Lung (tissue), 12 donors: ENCODE data around the gene EPB41L2. TPM values are rescaled to one million over a fixed set of nuclear protein-coding genes. Genes with fewer than 3 reads are reported as not detected.

ENCODE experiments used
- ATAC-seq: fragments of 200-7000 bp; cut with Tn5 transposase; one replicate; pipeline ENCODE4 v1.9.1; 2020; ENCODE audit warnings: moderate number of reproducible peaks; ENCODE audit not compliant: insufficient read depth, low FRiP score
- DNase-seq, 3 donors: peaks; one replicate each; pipeline ENCODE4 v3.0.0-alpha.2; 2013 to 2017
- H3K27ac ChIP-seq, 2 donors: one replicate each; pipeline ENCODE4 v1.5.1; 2013; ENCODE audit warnings: mild to moderate bottlenecking in 2 of 2, moderate library complexity in 2 of 2, control low read depth in 1 of 2, inconsistent platforms in 1 of 2, low read depth in 1 of 2, low read length in 1 of 2
- H3K27me3 ChIP-seq, 3 donors: one replicate each; pipeline ENCODE4 v1.5.1; 2013; ENCODE audit warnings: low read length in 2 of 3; ENCODE audit not compliant: control insufficient read depth in 3 of 3, insufficient read depth in 3 of 3
- H3K36me3 ChIP-seq, 4 donors: one replicate each; pipeline ENCODE4 v1.5.1; 2013; ENCODE audit warnings: low read length in 4 of 4, mild to moderate bottlenecking in 1 of 4, moderate library complexity in 1 of 4; ENCODE audit not compliant: control insufficient read depth in 4 of 4, insufficient read depth in 4 of 4
- H3K4me1 ChIP-seq, 5 donors: one replicate each; pipeline ENCODE4 v1.5.1; 2013; ENCODE audit warnings: low read length in 5 of 5, mild to moderate bottlenecking in 2 of 5, moderate library complexity in 1 of 5; ENCODE audit not compliant: control insufficient read depth in 5 of 5, insufficient read depth in 5 of 5
- H3K4me3 ChIP-seq: one replicate; pipeline ENCODE4 v1.5.1; 2013; ENCODE audit warnings: mild to moderate bottlenecking, control low read depth, moderate library complexity
- H3K9ac ChIP-seq, 2 donors: one replicate each; pipeline ENCODE4 v1.5.1; 2013; ENCODE audit warnings: low read length in 2 of 2, control low read depth in 1 of 2; ENCODE audit not compliant: insufficient read depth in 1 of 2
- H3K9me3 ChIP-seq, 4 donors: one replicate each; pipeline ENCODE4 v1.5.1; 2013; ENCODE audit warnings: low read length in 3 of 4, mild to moderate bottlenecking in 1 of 4, moderate library complexity in 1 of 4; ENCODE audit not compliant: control insufficient read depth in 4 of 4, insufficient read depth in 3 of 4
- WGBS, 2 donors: extraction: QIAGEN DNeasy Blood & Tissue Kit; methylation state at CpG; one replicate each; pipeline ENCODE4 v1.1.7; 2013; 5-methylcytosine and 5-hydroxymethylcytosine counted together
- polyA plus RNA-seq, 2 donors: library from polyadenylated mRNA; stranded (reverse); fragments of 200-250 nt; gene quantifications; one replicate each; pipeline ENCODE4 v1.2.1, GENCODE V29; 2013
- total RNA-seq, 2 donors: library from RNA; depleted of rRNA in 1 of 2; stranded (reverse); fragments of >200 nt in 1 of 2; gene quantifications; one replicate each; pipeline ENCODE4 v1.2.1, GENCODE V29; 2014 to 2021
- TF ChIP-seq, protein P1 (sequence below): IDR thresholded peaks from 2 replicates; pipeline ENCODE4 v1.5.1; 2012; ENCODE audit warnings: mild to moderate bottlenecking; ENCODE audit errors: control extremely low read depth, extremely low read depth
- donor health status: control.
- donor health status: control.
- donor health status: Bipolar disorder and iron deficiency.
- donor health status: healthy.
- donor health status: DM: yes; HTN: yes; CAD: no.

The EPB41L2 gene
- total and polyA plus RNA-seq, 4 donors, result 21.9 to 265 (median 52.7) TPM

DNA sequence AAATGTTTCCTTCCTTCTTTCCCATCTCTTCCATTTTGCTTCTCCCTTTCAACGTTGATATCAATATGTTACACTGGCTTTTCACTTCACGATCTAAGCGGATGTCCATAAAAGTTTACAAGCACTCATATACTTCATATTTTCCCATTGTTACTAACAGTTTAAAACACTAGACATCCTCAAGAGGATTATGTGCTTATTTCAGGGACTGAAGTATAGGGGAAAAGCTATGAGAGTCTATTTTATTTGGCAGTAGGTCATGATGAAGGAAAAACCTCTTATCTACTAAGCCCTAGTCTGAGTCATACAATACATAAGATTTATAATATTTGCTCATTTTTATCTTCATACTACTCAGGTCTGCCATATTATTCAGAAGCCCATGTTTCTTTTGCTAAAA, 20.6 kb upstream of the EPB41L2 start:
- no peaks in the 10 kb centered on the region for H3K4me1 ChIP-seq
- H3K9me3 ChIP-seq, result peaks cover 0 to 9% (median 0%) of the 10 kb centered on the region in 4 donors
- no peak overlapping the region for H3K4me3 ChIP-seq
- DNase-seq (no peak), ATAC-seq (no peak)
- H3K36me3 ChIP-seq, result no peaks in the 10 kb centered on the region
- WGBS, 2 donors, result 75 to 91% methylated on average over 3 of the region's 3 CpGs
- H3K27ac ChIP-seq, result no peak overlapping the region
- H3K9ac ChIP-seq, result no peak overlapping the region
- TF ChIP-seq, protein P1, sequence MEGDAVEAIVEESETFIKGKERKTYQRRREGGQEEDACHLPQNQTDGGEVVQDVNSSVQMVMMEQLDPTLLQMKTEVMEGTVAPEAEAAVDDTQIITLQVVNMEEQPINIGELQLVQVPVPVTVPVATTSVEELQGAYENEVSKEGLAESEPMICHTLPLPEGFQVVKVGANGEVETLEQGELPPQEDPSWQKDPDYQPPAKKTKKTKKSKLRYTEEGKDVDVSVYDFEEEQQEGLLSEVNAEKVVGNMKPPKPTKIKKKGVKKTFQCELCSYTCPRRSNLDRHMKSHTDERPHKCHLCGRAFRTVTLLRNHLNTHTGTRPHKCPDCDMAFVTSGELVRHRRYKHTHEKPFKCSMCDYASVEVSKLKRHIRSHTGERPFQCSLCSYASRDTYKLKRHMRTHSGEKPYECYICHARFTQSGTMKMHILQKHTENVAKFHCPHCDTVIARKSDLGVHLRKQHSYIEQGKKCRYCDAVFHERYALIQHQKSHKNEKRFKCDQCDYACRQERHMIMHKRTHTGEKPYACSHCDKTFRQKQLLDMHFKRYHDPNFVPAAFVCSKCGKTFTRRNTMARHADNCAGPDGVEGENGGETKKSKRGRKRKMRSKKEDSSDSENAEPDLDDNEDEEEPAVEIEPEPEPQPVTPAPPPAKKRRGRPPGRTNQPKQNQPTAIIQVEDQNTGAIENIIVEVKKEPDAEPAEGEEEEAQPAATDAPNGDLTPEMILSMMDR, result no peak
- no peaks in the 10 kb centered on the region for H3K27me3 ChIP-seq

DNA sequence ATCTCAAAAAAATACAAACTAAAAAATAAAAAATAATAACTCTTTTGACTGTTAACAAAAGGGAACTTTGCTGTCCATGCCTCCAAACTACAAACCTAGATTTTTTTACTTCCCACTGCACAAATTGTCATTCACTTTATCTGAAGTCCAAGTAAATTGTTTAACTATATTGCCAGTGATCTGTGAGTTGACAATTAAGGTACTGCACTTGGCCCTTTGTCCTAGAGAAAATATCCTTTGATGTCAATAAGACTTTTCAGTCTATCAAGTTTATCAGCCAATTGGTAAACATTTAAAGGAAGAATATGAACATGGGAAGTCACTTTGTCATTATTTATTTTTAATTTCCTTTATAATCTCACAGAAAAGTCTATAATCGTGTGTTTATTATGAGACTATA, 19.3 kb upstream of the EPB41L2 start:
- no peak for ATAC-seq

DNA sequence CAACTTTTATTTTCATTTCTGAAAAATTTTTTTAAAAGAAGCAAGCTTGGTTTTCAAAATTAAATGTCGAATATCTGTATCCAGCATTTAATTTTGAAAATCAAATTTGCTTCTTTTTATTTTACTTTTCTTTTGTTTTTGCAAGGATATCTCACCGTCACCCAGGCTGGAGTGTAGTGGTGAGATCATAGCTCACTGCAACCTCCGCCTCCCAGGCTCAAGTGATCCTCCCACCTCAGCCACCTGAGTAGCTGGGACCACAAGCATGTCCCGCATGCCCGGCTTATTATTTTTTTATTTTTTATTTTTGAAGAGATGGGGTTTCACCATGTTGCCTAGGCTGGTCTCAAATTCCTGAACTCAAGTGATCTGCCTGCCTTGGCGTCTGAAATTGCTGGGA, 17.0 kb upstream of the EPB41L2 start:
- Histone ChIP-seq H3K4me3 (no peak overlapping the region), H3K36me3 (no peaks in the 10 kb centered on the region), H3K9me3 (peaks cover 0 to 1% (median 0%) of the 10 kb centered on the region in 4 donors), H3K4me1 (no peaks in the 10 kb centered on the region), H3K9ac (no peak overlapping the region), H3K27ac (no peak overlapping the region), H3K27me3 (no peaks in the 10 kb centered on the region)
- DNase-seq, result no peak
- ATAC-seq, result no peak
- 91% methylated on average over 6 of the region's 6 CpGs for WGBS, 2 donors
- TF ChIP-seq, protein P1, result no peak

More for the DNA sequence above, 19.3 kb upstream of the EPB41L2 start:
- Histone ChIP-seq H3K4me3 (no peak overlapping the region), H3K4me1 (no peaks in the 10 kb centered on the region), H3K27me3 (no peaks in the 10 kb centered on the region), H3K9ac (no peak overlapping the region), H3K27ac (no peak overlapping the region), H3K9me3 (peaks cover 0 to 9% (median 0%) of the 10 kb centered on the region in 4 donors), H3K36me3 (no peaks in the 10 kb centered on the region)
- TF ChIP-seq, protein P1, result no peak
- DNase-seq, result no peak
- 54 to 73% methylated on average over 1 of the region's 1 CpG for WGBS, 2 donors

DNA sequence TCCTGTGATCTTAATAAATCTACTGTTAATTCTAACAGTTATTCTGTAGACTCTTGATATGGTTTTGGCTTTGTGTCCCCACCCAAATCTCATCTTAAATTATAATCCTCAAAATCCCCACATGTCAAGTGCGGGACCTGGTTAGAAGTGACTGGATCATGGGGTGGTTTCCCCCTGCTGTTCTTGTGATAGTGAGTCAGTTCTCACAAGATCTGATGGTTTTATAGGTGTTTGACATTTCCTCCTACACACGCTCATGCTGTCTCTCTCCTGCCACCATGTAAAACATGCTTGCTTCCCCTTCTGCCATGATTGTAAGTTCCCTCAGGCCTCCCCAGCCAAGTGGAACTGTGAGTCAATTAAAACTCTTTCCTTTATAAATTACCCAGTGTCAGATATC, 10.5 kb upstream of the EPB41L2 start:
- no peak for ATAC-seq
- no peak overlapping the region for H3K4me3 ChIP-seq
- TF ChIP-seq, protein P1, result no peak

More for the DNA sequence above, 10.5 kb upstream of the EPB41L2 start:
- H3K36me3 ChIP-seq, result no peaks in the 10 kb centered on the region
- no peaks in the 10 kb centered on the region for H3K27me3 ChIP-seq
- DNase-seq, result no peak
- 93 to 96% methylated on average over 2 of the region's 2 CpGs for WGBS, 2 donors
- no peak overlapping the region for H3K27ac ChIP-seq
- peaks cover 0 to 3% (median 0%) of the 10 kb centered on the region in 4 donors for H3K9me3 ChIP-seq
- no peaks in the 10 kb centered on the region for H3K4me1 ChIP-seq
- no peak overlapping the region for H3K9ac ChIP-seq
